Prostate gland (tissue), 2 donors: ENCODE measurements around the gene GABBR2. TPM values are rescaled to one million over a fixed set of nuclear protein-coding genes. Genes with fewer than 3 reads are reported as not detected.

Experiments
- DNase-seq: peaks from one replicate; pipeline ENCODE4 v3.0.0-alpha.2; 2019; ENCODE audit warnings: low spot score
- H3K27ac ChIP-seq, 2 donors: fragments of 200-600 bp; sonication (generic); 2 replicates each; pipeline ENCODE4 v1.5.1; 2017 to 2019
- H3K27me3 ChIP-seq: fragments of 200-600 bp; sonication (generic); replicated peaks from 2 replicates; pipeline ENCODE4 v1.5.1; 2019; ENCODE audit not compliant: insufficient read depth
- H3K36me3 ChIP-seq, 2 donors: fragments of 200-600 bp; sonication (generic); 1 replicate in 1 of 2; 2 replicates in 1 of 2; pipeline versions ENCODE4 v1.5.1 to v1.8.1; 2017 to 2019
- H3K4me1 ChIP-seq: fragments of 200-600 bp; sonication (generic); replicated peaks from 2 replicates; pipeline ENCODE4 v1.5.1; 2019
- H3K4me3 ChIP-seq, 2 donors: fragments of 200-600 bp; sonication (generic); 2 replicates each; pipeline ENCODE4 v1.5.1; 2017 to 2019
- H3K9me3 ChIP-seq: fragments of 200-600 bp; sonication (generic); 2 replicates; pipeline ENCODE4 v1.5.1; 2017
- POLR2A ChIP-seq: fragments of 450-650 bp; IDR thresholded peaks from one replicate; pipeline ENCODE4 v1.6.1; 2016; ENCODE audit warnings: antibody characterized with exemption, mild to moderate bottlenecking
- POLR2AphosphoS5 ChIP-seq: sonication (generic); formaldehyde crosslinking; IDR thresholded peaks from one replicate; pipeline ENCODE4 v1.6.1; 2017; ENCODE audit warnings: antibody characterized with exemption
- WGBS: methylation state at CpG from one replicate; pipeline ENCODE4 v1.1.5; 2018; 5-methylcytosine and 5-hydroxymethylcytosine counted together
- intact Hi-C: fragments of 100-400 bp; cut with DNase I; formaldehyde crosslinking; loops from one replicate; pipeline ENCODE4 v1.14.2; 2022
- total RNA-seq, 2 donors: library from RNA; depleted of rRNA; stranded (reverse); fragments of >200 nt; gene quantifications; one replicate each; pipeline ENCODE4 v1.1.0, GENCODE V29; 2016
- TF ChIP-seq, protein P1 (sequence below), 4 experiments: fragments of 200-600 bp in 2 of 4; fragments of 450-650 bp in 2 of 4; sonication (generic) in 2 of 4; IDR thresholded peaks; 1 replicate in 3 of 4; 2 replicates in 1 of 4; pipeline ENCODE4 v1.5.1; 2016 to 2019; ENCODE audit warnings: antibody characterized with exemption in 4 of 4, mild to moderate bottlenecking in 2 of 4, moderate library complexity in 2 of 4

Gene GABBR2
- total RNA-seq, 2 donors from 2014 or later: 0.97 TPM; not detected in 1

DNA sequence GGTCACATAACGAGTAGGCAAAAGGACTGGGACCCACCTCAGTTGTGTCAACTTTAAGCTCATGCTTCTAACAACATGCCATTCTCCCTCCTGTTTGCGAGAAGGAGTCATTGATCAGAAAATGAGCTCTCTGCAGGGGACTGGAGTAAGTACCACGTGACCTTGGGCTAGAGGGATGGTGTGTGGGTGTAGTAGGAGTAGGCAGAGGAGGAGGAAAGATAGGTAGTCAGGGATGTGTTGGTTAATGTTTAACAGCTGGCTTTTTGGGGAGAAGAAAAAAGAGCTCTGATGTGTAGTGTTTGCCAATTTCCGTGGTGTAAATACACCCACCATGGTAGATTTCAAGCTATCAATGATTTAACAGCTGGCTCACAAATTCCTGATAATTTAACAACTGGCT, 293.0 kb downstream of the GABBR2 start:
- 59% methylated on average over 4 of the region's 4 CpGs for WGBS
- H3K9me3 ChIP-seq: no peaks in the 10 kb centered on the region
- no peaks in the 10 kb centered on the region for H3K36me3 ChIP-seq
- H3K4me3 ChIP-seq: no peak overlapping the region
- no peak for TF ChIP-seq POLR2AphosphoS5
- TF ChIP-seq, protein P1, sequence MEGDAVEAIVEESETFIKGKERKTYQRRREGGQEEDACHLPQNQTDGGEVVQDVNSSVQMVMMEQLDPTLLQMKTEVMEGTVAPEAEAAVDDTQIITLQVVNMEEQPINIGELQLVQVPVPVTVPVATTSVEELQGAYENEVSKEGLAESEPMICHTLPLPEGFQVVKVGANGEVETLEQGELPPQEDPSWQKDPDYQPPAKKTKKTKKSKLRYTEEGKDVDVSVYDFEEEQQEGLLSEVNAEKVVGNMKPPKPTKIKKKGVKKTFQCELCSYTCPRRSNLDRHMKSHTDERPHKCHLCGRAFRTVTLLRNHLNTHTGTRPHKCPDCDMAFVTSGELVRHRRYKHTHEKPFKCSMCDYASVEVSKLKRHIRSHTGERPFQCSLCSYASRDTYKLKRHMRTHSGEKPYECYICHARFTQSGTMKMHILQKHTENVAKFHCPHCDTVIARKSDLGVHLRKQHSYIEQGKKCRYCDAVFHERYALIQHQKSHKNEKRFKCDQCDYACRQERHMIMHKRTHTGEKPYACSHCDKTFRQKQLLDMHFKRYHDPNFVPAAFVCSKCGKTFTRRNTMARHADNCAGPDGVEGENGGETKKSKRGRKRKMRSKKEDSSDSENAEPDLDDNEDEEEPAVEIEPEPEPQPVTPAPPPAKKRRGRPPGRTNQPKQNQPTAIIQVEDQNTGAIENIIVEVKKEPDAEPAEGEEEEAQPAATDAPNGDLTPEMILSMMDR (IDR thresholded peaks at IDR 0.05): no peak
- no peak for TF ChIP-seq POLR2A
- H3K27me3 ChIP-seq: no peaks in the 10 kb centered on the region
- no peaks in the 10 kb centered on the region for H3K4me1 ChIP-seq
- no peak for DNase-seq
- H3K27ac ChIP-seq: no peak overlapping the region
- intact Hi-C loops: no loop called here

DNA sequence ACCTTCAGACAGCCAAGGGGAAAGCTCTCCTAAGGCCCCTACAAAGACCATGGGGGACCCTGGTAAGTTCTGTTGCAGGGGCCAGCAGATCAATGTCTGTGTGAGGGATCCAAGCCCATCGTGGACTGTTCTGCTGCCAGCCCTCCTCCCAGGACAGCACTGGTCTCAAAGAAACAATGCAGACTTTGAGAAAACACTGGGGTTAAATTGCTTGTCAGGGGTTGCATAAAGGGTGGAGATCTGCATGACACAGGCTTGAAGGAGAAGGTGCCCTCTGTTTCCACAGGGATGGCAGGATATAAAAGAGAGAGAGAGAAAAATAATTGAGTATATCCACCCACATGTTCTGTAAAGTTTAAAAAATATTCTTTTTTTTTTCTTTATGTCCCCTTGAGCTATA, 295.7 kb downstream of the GABBR2 start:
- Histone ChIP-seq H3K27ac (no peak overlapping the region), H3K27me3 (no peaks in the 10 kb centered on the region), H3K4me3 (no peak overlapping the region), H3K9me3 (no peaks in the 10 kb centered on the region), H3K4me1 (no peaks in the 10 kb centered on the region), H3K36me3 (no peaks in the 10 kb centered on the region)
- intact Hi-C loops: no loop called here
- TF ChIP-seq POLR2A: no peak
- no peak for TF ChIP-seq POLR2AphosphoS5
- TF ChIP-seq, protein P1 (IDR thresholded peaks at IDR 0.05): no peak
- WGBS: 58% methylated on average over 1 of the region's 1 CpG
- no peak for DNase-seq

DNA sequence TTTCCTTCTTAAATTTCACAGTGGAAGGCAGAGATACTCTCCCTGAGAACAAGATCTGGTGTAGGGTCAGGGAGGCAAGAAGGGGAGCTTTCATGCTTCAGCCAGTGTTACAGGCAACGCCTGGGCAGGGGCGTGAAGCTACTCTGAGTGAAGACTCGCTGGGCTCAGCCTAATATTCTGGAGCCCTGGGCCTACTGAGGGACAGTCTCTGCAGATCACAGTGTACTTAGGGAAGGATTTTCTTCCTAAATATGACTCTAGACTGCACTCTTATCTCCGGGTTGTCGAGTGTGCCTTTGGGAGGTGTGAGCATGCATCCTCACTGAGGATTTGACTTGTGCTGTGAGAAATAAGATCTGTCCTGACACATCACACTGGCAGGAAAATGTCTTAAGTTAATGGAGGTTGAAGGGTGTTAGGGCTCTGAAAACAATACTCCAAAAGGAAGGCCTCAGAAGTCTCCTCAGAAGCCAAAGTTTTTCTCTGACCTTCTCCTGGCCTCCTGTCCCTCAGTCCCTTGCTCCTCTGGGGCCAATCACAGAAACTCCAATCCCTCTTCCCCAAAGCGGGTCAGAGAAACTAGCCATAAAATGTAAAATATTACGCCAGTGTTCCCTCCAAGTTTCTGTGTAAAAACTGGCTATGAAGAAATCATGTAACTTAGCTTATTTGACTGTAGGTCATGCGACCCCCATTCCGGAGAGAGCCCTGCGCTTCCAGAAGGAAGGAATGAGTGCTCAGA, 296.5 kb downstream of the GABBR2 start:
- H3K9me3 ChIP-seq: no peaks in the 10 kb centered on the region
- WGBS: 82% methylated on average over 10 of the region's 10 CpGs
- no peak for TF ChIP-seq POLR2A
- TF ChIP-seq POLR2AphosphoS5: no peak
- TF ChIP-seq, protein P1 (IDR thresholded peaks at IDR 0.05): no peak
- H3K4me1 ChIP-seq: no peaks in the 10 kb centered on the region
- H3K36me3 ChIP-seq: no peaks in the 10 kb centered on the region
- no peak overlapping the region for H3K4me3 ChIP-seq
- no peak overlapping the region for H3K27ac ChIP-seq
- DNase-seq: no peak
- intact Hi-C loops: no loop called here
- no peaks in the 10 kb centered on the region for H3K27me3 ChIP-seq

DNA sequence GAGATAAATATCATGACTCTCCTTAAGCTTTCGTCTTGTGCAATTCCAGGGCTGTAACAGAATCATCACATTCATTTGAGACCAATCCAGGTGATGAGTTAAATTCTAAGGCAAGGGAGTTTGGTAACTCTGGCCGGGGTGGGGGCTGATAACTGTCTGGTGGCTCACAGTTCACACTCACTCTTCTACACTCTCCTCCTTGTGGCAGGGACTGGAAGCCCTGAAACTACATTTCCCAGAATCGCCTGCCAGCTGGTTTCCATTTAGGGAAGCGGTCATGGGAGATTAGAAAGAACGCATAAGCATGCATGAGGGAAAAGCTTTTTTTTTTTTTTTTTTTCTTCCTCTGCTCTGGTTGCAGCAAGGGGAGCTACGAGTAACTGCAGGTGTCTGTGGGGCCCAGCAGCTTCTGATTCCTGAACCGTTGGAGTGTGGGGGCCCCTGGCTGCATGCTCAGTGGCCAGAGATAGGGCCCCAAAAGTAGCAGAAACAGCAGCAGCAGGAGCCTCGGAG, 298.5 kb downstream of the GABBR2 start:
- no peaks in the 10 kb centered on the region for H3K4me1 ChIP-seq
- H3K27ac ChIP-seq: no peak overlapping the region
- H3K9me3 ChIP-seq: no peaks in the 10 kb centered on the region
- H3K27me3 ChIP-seq: no peaks in the 10 kb centered on the region
- intact Hi-C loops: no loop called here
- 30% methylated on average over 8 of the region's 8 CpGs for WGBS
- H3K4me3 ChIP-seq: no peak overlapping the region
- DNase-seq: no peak
- H3K36me3 ChIP-seq: no peaks in the 10 kb centered on the region
- no peak for TF ChIP-seq POLR2AphosphoS5
- no peak for TF ChIP-seq POLR2A
- TF ChIP-seq, protein P1 (IDR thresholded peaks at IDR 0.05): no peak

DNA sequence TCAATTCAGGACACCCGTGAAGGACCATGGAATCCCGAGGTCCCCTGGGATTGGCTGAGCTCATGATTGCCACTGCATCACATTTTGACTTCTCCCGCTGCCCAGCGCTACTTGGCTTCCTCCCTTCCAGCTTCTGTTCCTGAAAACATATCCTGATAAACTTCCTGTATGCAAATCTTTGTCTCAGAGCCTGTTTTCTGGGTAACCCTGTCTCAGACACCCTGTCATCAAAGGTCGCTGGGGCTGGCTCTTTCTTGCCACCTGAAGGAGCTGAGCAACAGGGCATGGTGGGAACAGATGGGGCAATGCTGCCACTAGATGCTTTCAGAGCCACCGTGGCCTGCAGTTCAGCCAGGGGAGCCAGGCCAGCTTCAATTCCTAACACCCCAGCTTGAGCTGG, 299.0 kb downstream of the GABBR2 start:
- intact Hi-C loops: no loop called here
- WGBS: 79% methylated on average over 6 of the region's 6 CpGs

More for the DNA sequence above, 299.0 kb downstream of the GABBR2 start:
- DNase-seq: no peak
- Histone ChIP-seq H3K27me3 (no peaks in the 10 kb centered on the region), H3K27ac (no peak overlapping the region), H3K4me1 (no peaks in the 10 kb centered on the region), H3K36me3 (no peaks in the 10 kb centered on the region), H3K4me3 (no peak overlapping the region), H3K9me3 (no peaks in the 10 kb centered on the region)
- TF ChIP-seq, protein P1 (IDR thresholded peaks at IDR 0.05): no peak
- no peak for TF ChIP-seq POLR2AphosphoS5
- TF ChIP-seq POLR2A: no peak
